Upper lobe of left lung (tissue), 6 donors: Measurements from ENCODE around the gene RNF39. TPM values are rescaled to one million over a fixed set of nuclear protein-coding genes. Genes with fewer than 3 reads are reported as not detected.

Experiments
- ATAC-seq, 2 donors: fragments of 200-7000 bp; cut with Tn5 transposase; one replicate each; pipeline ENCODE4 v1.9.1; 2022; ENCODE audit warnings: mild to moderate bottlenecking in 2 of 2, moderate library complexity in 2 of 2; ENCODE audit not compliant: low FRiP score in 2 of 2
- DNase-seq, 2 donors: peaks; one replicate each; pipeline ENCODE4 v3.0.0-alpha.2; 2019 to 2020
- H3K27ac ChIP-seq, 4 donors: fragments of 200-600 bp; sonication (generic); one replicate each; pipeline ENCODE4 v1.5.1; 2016 to 2019
- H3K27me3 ChIP-seq, 4 donors: fragments of 200-600 bp; sonication (generic); one replicate each; pipeline ENCODE4 v1.5.1; 2017 to 2019
- H3K36me3 ChIP-seq, 4 donors: fragments of 200-600 bp; sonication (generic); one replicate each; pipeline ENCODE4 v1.5.1; 2016 to 2019
- H3K4me1 ChIP-seq, 4 donors: fragments of 200-600 bp; sonication (generic); one replicate each; pipeline ENCODE4 v1.5.1; 2018 to 2019
- H3K4me3 ChIP-seq, 4 donors: fragments of 200-600 bp; sonication (generic); one replicate each; pipeline ENCODE4 v1.5.1; 2017 to 2019; ENCODE audit warnings: mild to moderate bottlenecking in 2 of 4, moderate library complexity in 1 of 4
- H3K9me3 ChIP-seq, 4 donors: fragments of 200-600 bp; sonication (generic); one replicate each; pipeline ENCODE4 v1.5.1; 2018 to 2019
- CTCF ChIP-seq, 6 experiments: fragments of 450-650 bp in 4 of 6; fragments of 200-600 bp in 2 of 6; sonication (generic) in 2 of 6; IDR thresholded peaks; one replicate each; pipeline ENCODE4 v1.5.1; 2016 to 2019; ENCODE audit warnings: antibody characterized with exemption in 6 of 6
- EP300 ChIP-seq, 4 donors: sonication (generic); formaldehyde crosslinking; IDR thresholded peaks; one replicate each; pipeline ENCODE4 v1.5.1; 2017; ENCODE audit warnings: antibody characterized with exemption in 4 of 4, control low read depth in 2 of 4
- POLR2A ChIP-seq, 4 donors: fragments of 450-650 bp; IDR thresholded peaks; one replicate each; pipeline ENCODE4 v1.5.1; 2016 to 2017; ENCODE audit warnings: antibody characterized with exemption in 4 of 4, mild to moderate bottlenecking in 2 of 4
- POLR2AphosphoS5 ChIP-seq, 2 donors: sonication (generic); formaldehyde crosslinking; IDR thresholded peaks; one replicate each; pipeline ENCODE4 v1.5.1; 2017; ENCODE audit warnings: antibody characterized with exemption in 2 of 2
- WGBS, 2 donors: methylation state at CpG; one replicate each; pipeline ENCODE4 v1.1.5; 2017 to 2018; 5-methylcytosine and 5-hydroxymethylcytosine counted together
- total RNA-seq, 6 donors: library from RNA; depleted of rRNA in 4 of 6; stranded (reverse); fragments of >200 nt in 4 of 6; gene quantifications; one replicate each; pipeline versions ENCODE4 v1.1.0 to v1.2.1, GENCODE V29; 2016 to 2021
- donor health status: DM: no; HTN: no; CAD: no; lungs with moderate emphysema.
- donor health status: DM: no; HTN: yes; CAD: no; lungs with severe emphysema.

Gene RNF39
- total RNA-seq, 6 donors from 2014 or later, result 2.0 to 4.2 (median 2.8) TPM

GRCh38 chr6:30100585-30101443 is 25.2 kb upstream of the RNF39 start:
- Histone ChIP-seq H3K27me3 (peaks cover 0 to 11% (median 2%) of the 10 kb centered on the region in 4 donors), H3K36me3 (no peaks in the 10 kb centered on the region), H3K27ac (peak overlapping the region in 2 of 4 donors; percentile 9 to 80), H3K4me3 (peak overlapping the region; percentile 2 to 51 (median 38)), H3K9me3 (no peaks in the 10 kb centered on the region), H3K4me1 (peaks cover 26 to 36% (median 30%) of the 10 kb centered on the region in 4 donors)
- ATAC-seq (peak; percentile 31 to 56), DNase-seq (peak; percentile 63 to 90)
- TF ChIP-seq POLR2A (IDR thresholded peaks at IDR 0.05) (peak in 1 of 4 donors; percentile 34), EP300 (IDR thresholded peaks at IDR 0.05) (no peak), POLR2AphosphoS5 (IDR thresholded peaks at IDR 0.05) (peak in 1 of 2 donors; percentile 44), CTCF (IDR thresholded peaks at IDR 0.05) (peak in 2 of 6 experiments; percentile 5 to 12)
- 2 to 6% methylated on average over 27 to 35 of the region's 47 CpGs for WGBS, 2 donors

- no peak for TF ChIP-seq POLR2AphosphoS5 (IDR thresholded peaks at IDR 0.05)
- TF ChIP-seq EP300 (IDR thresholded peaks at IDR 0.05), result no peak
- TF ChIP-seq POLR2A (IDR thresholded peaks at IDR 0.05), result no peak
- TF ChIP-seq CTCF (IDR thresholded peaks at IDR 0.05), result no peak
- peaks cover 26 to 36% (median 30%) of the 10 kb centered on the region in 4 donors for H3K4me1 ChIP-seq
- H3K27me3 ChIP-seq, result peaks cover 0 to 11% (median 2%) of the 10 kb centered on the region in 4 donors
- peak overlapping the region in 3 of 4 donors; percentile 31 to 51 (median 46) for H3K4me3 ChIP-seq
- DNase-seq, result no peak
- ATAC-seq, result no peak
- H3K36me3 ChIP-seq, result no peaks in the 10 kb centered on the region
- H3K27ac ChIP-seq, result no peak overlapping the region
- WGBS, 2 donors, result 31 to 39% methylated on average over 8 of the region's 8 CpGs
- H3K9me3 ChIP-seq, result no peaks in the 10 kb centered on the region
These were observed 24.6 kb upstream of the RNF39 start for GRCh38 chr6:30100154-30100553.

GRCh38 chr6:30097902-30098768 is 22.6 kb upstream of the RNF39 start:
- WGBS, 2 donors, result 55 to 71% methylated on average over 4 of the region's 4 CpGs
- Histone ChIP-seq H3K9me3 (no peaks in the 10 kb centered on the region), H3K27ac (no peak overlapping the region), H3K4me1 (peaks cover 21 to 28% (median 26%) of the 10 kb centered on the region in 4 donors), H3K27me3 (peaks cover 0 to 11% (median 2%) of the 10 kb centered on the region in 4 donors), H3K4me3 (no peak overlapping the region), H3K36me3 (no peaks in the 10 kb centered on the region)
- no peak for ATAC-seq
- TF ChIP-seq POLR2AphosphoS5 (IDR thresholded peaks at IDR 0.05) (no peak), POLR2A (IDR thresholded peaks at IDR 0.05) (no peak), CTCF (IDR thresholded peaks at IDR 0.05) (no peak), EP300 (IDR thresholded peaks at IDR 0.05) (no peak)
- no peak for DNase-seq

GRCh38 chr6:30096829-30097228 is 21.3 kb upstream of the RNF39 start:
- no peaks in the 10 kb centered on the region for H3K9me3 ChIP-seq
- no peak overlapping the region for H3K4me3 ChIP-seq
- DNase-seq, result no peak
- H3K27me3 ChIP-seq, result peaks cover 0 to 11% (median 2%) of the 10 kb centered on the region in 4 donors
- H3K27ac ChIP-seq, result no peak overlapping the region
- no peaks in the 10 kb centered on the region for H3K36me3 ChIP-seq
- H3K4me1 ChIP-seq, result peaks cover 11 to 19% (median 16%) of the 10 kb centered on the region in 4 donors
- no peak for TF ChIP-seq POLR2A (IDR thresholded peaks at IDR 0.05)
- TF ChIP-seq EP300 (IDR thresholded peaks at IDR 0.05), result no peak
- no peak for TF ChIP-seq POLR2AphosphoS5 (IDR thresholded peaks at IDR 0.05)
- no peak for TF ChIP-seq CTCF (IDR thresholded peaks at IDR 0.05)
- 47 to 57% methylated on average over 1 of the region's 1 CpG for WGBS, 2 donors
- no peak for ATAC-seq
